ENCODE measurements around the gene PPM1N. TPM values are rescaled to one million over a fixed set of nuclear protein-coding genes. Genes with fewer than 3 reads are reported as not detected.

PPM1N gene
- total and polyA plus RNA-seq, 2 of the 13 experiments (the other 11 are each of a cell fraction or from before 2014, with no cell fraction given) = 0.31 to 1.8 TPM

DNA sequence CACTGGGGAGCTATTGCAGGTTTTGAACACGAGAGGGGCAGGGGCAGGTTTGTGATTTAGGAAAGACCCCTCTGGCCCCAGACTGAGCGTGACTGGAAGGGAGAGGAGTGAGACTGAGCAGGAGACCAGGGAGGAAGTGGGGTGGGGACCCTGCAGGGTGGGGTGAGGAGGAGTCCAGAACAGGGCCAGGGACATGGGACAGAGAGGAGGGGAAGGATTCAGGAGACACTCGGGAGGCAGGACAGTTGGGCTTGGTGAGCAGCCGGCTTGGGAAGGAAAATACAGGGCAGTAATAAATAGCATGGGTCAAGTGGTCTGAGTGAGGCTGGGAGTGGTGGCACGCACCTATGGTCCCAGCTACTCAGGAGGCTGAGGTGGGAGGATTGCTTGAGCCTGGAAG lies 21.1 kb upstream of the PPM1N start:
- no TSS peak for BruUV-seq (replicated peaks)
- Histone ChIP-seq H2AFZ (ENCODE audit: low read length) (no peak overlapping the region), H3K9ac (ENCODE audit: insufficient read depth, low read depth, low read length) (no peak overlapping the region)

More for the DNA sequence above, 21.1 kb upstream of the PPM1N start:
- ATAC-seq (no peak), DNase-seq (ENCODE audit: low spot score) (no peak), FAIRE-seq (no peak)
- Histone ChIP-seq H3K9me3 (ENCODE audit: low read length) (no peaks in the 10 kb centered on the region), H3K27ac (ENCODE audit: extremely low read length, insufficient read depth, low read length) (no peak overlapping the region), H3K27me3 (ENCODE audit: control insufficient read depth in 1 of 2, insufficient read depth in 2 of 2, low read length in 2 of 2) (peaks cover 0 to 16% of the 10 kb centered on the region in 2 experiments; a peak in 2 of 5 replicates), H3K36me3 (replicated peaks in 1 of 2; ENCODE audit: control insufficient read depth in 1 of 2, insufficient read depth in 2 of 2, low read length in 2 of 2) (no peaks in the 10 kb centered on the region), H4K20me1 (ENCODE audit: insufficient read depth, low read length) (no peaks in the 10 kb centered on the region), H3K4me1 (ENCODE audit: insufficient read depth, low read length) (peaks cover 34% of the 10 kb centered on the region), H3K79me2 (ENCODE audit: insufficient read depth, low read length) (no peaks in the 10 kb centered on the region), H3K4me2 (ENCODE audit: low read depth, low read length) (peak overlapping the region; percentile 23; the same call in 1 of the 2 replicates), H3K4me3 (replicated peaks in 1 of 3; ENCODE audit: insufficient read depth in 1 of 3, low read depth in 2 of 3, low read length in 3 of 3) (no peak overlapping the region)
- 31% methylated on average over 5 of the region's 5 CpGs for WGBS (ENCODE audit: low lambda C conversion rate)
- TF ChIP-seq, protein P1, sequence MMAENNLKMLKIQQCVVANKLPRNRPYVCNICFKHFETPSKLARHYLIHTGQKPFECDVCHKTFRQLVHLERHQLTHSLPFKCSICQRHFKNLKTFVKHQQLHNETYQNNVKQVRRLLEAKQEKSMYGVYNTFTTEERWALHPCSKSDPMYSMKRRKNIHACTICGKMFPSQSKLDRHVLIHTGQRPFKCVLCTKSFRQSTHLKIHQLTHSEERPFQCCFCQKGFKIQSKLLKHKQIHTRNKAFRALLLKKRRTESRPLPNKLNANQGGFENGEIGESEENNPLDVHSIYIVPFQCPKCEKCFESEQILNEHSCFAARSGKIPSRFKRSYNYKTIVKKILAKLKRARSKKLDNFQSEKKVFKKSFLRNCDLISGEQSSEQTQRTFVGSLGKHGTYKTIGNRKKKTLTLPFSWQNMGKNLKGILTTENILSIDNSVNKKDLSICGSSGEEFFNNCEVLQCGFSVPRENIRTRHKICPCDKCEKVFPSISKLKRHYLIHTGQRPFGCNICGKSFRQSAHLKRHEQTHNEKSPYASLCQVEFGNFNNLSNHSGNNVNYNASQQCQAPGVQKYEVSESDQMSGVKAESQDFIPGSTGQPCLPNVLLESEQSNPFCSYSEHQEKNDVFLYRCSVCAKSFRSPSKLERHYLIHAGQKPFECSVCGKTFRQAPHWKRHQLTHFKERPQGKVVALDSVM (CRISPR knock-in tag; IDR thresholded peaks at IDR 0.05) = 0 out of 2 replicates have a peak, but pooled peaks have one; percentile 19
- TF ChIP-seq ZNF329 (CRISPR knock-in tag; IDR thresholded peaks at IDR 0.05; ENCODE audit: low read depth) = no peak
- CTCF ChIA-PET (ENCODE audit: low intra/inter-chr PET ratio, low total read pairs) = interaction anchor here (2.6 to 3.5 kb wide), 3 partner anchors 31 to 49 kb away, joined by 9 to 117 read pairs (median 50); no protein-coding TSS in a partner anchor
- intact Hi-C loops (cut with micrococcal nuclease; ENCODE audit: unreplicated experiment) = no loop called here
- in situ Hi-C loops (cut with HindIII; ENCODE audit: extremely low pct_ligation_motif_present, low pct_unique_long_range_greater_than_20kb) = loop anchor here (5.0 to 10.0 kb wide), 2 partner anchors 35 to 52 kb away; partner anchors contain the start of gene ERCC1
- POLR2A ChIA-PET = interaction anchor here (1.0 to 1.2 kb wide), 2 partner anchors 10 to 38 kb away, joined by 3 to 4 read pairs; partner anchors contain the start of gene FOSB
